Effector CD4-positive, alpha-beta T cell (primary cell): ENCODE data around the gene ZNF354B.
"Not testable (repeated sequence)": the region's sequence is repeated elsewhere in the genome, so short reads cannot be mapped to it uniquely, and the experiment has no call there.

Source experiments
- DNase-seq: peaks from one replicate; pipeline ENCODE4 v3.0.0-alpha.2; 2020
- total RNA-seq: gene quantifications from one replicate; lab custom pipeline; 2026; lab: John Stamatoyannopoulos, UW

ZNF354B gene
- total RNA-seq, result 22.9 reads per million, percentile 50 among the genes with 10 or more reads in this experiment

- peak; percentile 76 for DNase-seq
Measured at GRCh38 chr5:178859625-178860521, at the start of gene ZNF354B. TSS of gene ZNF354B (plus strand) at chr5:178859953. CDS start at chr5:178861048, 1,095 bp downstream.

GRCh38 chr5:178817506-178817905, 42.2 kb upstream of the ZNF354B start:
- no peak for DNase-seq

- no peak for DNase-seq
Measured at GRCh38 chr5:178818094-178818493, 41.7 kb upstream of the ZNF354B start.

- DNase-seq, result no peak
Measured at GRCh38 chr5:178820001-178820400, 39.8 kb upstream of the ZNF354B start.

GRCh38 chr5:178825444-178825843, 34.3 kb upstream of the ZNF354B start:
- no peak for DNase-seq

- no peak for DNase-seq
Measured at GRCh38 chr5:178826216-178826615, 33.5 kb upstream of the ZNF354B start.

- DNase-seq, result no peak
Measured at GRCh38 chr5:178827636-178828035, 32.1 kb upstream of the ZNF354B start.

GRCh38 chr5:178831049-178831448, 28.7 kb upstream of the ZNF354B start:
- DNase-seq, result no peak

- no peak for DNase-seq
Measured at GRCh38 chr5:178832618-178833201, 27.0 kb upstream of the ZNF354B start.

- DNase-seq, result no peak
Measured at GRCh38 chr5:178836628-178837027, 23.1 kb upstream of the ZNF354B start.

- not testable (repeated sequence) for DNase-seq
Measured at GRCh38 chr5:178838695-178839318, 20.9 kb upstream of the ZNF354B start.

GRCh38 chr5:178839319-178839704, 20.4 kb upstream of the ZNF354B start:
- DNase-seq, result peak; percentile 22

GRCh38 chr5:178840399-178840798, 19.4 kb upstream of the ZNF354B start:
- not testable (repeated sequence) for DNase-seq

- DNase-seq, result no peak
Measured at GRCh38 chr5:178849316-178849715, 10.4 kb upstream of the ZNF354B start.

GRCh38 chr5:178851951-178852350, 7.8 kb upstream of the ZNF354B start:
- no peak for DNase-seq

GRCh38 chr5:178854284-178854683, 5.5 kb upstream of the ZNF354B start:
- no peak for DNase-seq

- DNase-seq, result not testable (repeated sequence)
Measured at GRCh38 chr5:178860615-178861014, 862 bp downstream of the ZNF354B start.

GRCh38 chr5:178861627-178862026, 1.9 kb downstream of the ZNF354B start:
- DNase-seq, result no peak

- no peak for DNase-seq
Measured at GRCh38 chr5:178866946-178867345, 7.2 kb downstream of the ZNF354B start.

GRCh38 chr5:178869577-178869976, 9.8 kb downstream of the ZNF354B start:
- no peak for DNase-seq

- DNase-seq, result no peak
Measured at GRCh38 chr5:178870411-178870810, 10.7 kb downstream of the ZNF354B start.

- DNase-seq, result no peak
Measured at GRCh38 chr5:178872302-178872701, 12.5 kb downstream of the ZNF354B start.

GRCh38 chr5:178883115-178883694, 23.5 kb downstream of the ZNF354B start:
- not testable (repeated sequence) for DNase-seq
